HG02885 (cell line): ENCODE data around the gene GSTT2B.
"Not testable (repeated sequence)": the region's sequence is repeated elsewhere in the genome, so short reads cannot be mapped to it uniquely, and the experiment has no call there.

ENCODE experiments used
- ATAC-seq: cut with Tn5 transposase; IDR thresholded peaks from one replicate; pipeline ENCODE4 v1.9.1; 2021; ENCODE audit warnings: mild to moderate bottlenecking; ENCODE audit not compliant: unreplicated experiment, poor library complexity

The GSTT2B gene, protein sequence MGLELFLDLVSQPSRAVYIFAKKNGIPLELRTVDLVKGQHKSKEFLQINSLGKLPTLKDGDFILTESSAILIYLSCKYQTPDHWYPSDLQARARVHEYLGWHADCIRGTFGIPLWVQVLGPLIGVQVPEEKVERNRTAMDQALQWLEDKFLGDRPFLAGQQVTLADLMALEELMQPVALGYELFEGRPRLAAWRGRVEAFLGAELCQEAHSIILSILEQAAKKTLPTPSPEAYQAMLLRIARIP

DNA sequence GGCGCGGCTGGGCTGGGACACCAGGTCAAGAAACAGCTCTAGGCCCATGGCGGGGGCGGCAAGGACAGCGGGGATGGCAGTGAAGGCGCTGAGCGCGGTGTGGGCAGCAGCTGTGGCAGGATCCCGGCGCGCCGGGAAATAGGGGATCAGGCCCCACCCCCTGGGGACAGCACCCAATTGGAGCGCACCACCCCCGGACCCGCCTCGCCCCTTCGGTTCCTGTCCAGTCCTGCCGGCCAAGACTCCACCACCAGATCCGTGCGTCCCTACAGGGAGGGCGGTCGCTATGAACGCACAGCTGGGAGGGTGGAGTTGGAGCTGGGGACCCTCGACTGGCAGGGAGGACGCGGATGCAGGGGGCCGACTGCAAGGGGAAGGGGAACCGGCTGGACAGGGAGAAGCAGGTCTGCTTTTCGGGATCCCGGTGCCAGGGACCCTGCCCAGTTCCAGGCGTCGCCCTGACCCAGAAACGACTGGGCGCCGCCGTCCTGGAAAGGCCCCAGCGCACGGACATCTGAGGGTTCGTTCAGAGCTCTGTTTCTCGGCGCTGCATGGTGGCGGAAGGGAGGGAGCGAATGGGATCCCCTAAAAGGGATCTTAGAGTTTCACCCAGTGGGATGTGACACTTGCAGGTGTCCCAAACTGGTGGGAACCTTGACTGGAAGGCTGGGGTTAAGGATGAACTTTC is at the start of gene GSTT2B:
GSTT2B (minus strand) TSS at position 112 of the 688 bp plus-strand sequence; CDS start at position 48, 64 bp downstream.
- not testable (repeated sequence) for ATAC-seq

DNA sequence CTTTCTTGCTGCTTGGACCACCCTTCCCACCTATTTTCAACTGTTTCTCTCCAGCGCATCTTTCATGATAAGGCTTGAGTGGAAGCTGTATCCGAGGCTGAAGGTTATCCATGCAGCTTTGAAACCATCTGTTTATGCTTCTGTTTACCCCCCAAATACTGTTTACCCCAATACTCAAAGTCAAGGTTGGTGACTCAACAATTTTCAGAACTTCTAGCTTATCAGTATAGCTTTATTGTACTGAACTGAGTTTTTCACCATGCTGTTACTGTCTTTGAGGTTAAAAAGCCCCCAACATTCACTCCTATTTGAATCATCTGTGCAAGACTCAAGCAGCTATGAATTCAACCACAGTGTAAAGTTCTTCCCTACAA is 49.0 kb upstream of the GSTT2B start:
- no peak for ATAC-seq

DNA sequence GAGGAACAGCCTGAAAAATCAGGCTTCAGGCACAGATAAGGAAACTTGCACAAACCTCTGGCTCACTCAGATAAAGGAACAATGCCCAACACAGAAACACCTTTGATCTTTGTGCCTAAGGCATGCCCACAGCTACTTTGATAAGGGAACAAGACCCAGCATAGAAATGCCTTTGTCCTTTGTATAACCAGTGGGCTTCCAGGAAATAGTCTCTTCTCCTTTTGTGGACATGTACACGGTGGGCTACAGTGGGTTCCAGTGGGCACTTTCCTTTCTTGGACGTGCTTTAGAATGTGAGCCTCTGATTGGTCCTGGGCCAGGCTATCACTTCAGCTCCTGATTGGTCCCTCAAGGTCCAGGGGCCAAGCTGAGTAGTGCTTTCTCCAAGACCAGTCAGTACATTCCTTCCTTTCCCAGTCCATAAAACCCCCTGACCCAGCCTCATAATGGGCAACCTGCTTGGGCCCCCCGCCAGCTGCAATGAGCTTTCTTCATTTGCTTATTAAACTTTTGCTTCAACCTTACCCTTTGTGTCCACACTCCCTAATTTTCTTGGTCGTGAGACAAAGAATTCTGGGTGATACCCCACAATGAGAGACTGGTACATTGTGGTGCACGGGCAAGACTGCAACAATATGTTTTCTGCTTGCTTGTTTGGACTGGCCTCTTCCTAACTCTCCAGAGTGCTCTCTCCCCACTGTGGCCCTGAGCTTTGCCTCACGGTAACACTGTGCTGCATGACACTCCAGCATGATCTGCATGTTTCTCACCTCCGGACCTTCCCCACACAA is 48.4 kb upstream of the GSTT2B start:
- ATAC-seq: no peak

DNA sequence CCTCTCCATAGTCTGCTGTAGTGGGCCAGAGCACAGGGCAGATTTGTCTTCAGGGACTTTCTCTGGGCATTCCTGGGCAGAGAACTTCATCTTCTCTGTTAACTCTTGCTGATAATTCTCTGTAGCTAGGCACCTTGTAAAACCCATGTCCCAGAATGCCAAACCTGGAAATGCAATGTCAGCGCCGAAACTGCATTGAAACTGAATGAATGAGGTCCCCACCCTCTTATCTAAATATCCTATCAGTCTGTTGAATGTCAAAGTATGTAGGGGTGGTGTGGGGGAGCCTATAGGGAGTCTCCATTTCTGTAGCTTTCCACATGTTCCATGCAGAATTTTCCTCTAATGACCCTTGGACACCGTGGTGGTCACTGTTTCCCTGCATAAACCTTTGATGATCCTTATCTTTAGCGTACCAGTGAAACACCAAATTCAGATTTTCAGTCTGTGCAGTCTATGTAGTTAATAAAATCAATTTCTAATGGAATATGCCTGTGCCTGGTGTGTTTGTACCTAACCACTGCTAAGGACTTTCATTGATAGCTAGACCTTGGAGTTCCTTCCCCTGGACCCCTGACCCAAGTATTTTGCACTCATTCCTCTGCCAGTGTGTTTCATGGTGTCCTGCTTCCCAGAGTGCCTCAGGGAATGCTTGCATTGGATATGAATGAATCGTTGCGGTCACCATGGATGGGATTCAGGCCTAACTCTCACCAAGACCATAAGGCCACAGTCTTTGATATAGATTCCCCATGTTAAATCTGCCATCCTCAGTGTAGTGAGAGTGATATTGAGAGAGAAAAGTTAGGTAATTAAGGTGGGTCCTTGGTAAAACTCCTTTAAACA is 47.6 kb upstream of the GSTT2B start:
- no peak for ATAC-seq

DNA sequence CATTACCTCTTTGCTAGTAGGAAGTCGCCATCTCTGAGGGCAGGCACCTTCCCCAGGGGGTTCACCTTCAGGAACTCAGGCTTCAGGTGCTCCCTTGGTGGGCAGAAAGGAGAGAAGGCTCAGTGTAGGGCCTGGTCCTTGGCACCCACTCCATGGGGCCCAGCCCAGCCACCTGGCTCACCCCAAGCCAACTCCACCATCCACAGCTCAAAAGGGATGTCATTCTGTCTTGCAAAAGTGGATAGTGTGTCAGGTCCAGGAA is 47.0 kb upstream of the GSTT2B start:
- no peak for ATAC-seq

DNA sequence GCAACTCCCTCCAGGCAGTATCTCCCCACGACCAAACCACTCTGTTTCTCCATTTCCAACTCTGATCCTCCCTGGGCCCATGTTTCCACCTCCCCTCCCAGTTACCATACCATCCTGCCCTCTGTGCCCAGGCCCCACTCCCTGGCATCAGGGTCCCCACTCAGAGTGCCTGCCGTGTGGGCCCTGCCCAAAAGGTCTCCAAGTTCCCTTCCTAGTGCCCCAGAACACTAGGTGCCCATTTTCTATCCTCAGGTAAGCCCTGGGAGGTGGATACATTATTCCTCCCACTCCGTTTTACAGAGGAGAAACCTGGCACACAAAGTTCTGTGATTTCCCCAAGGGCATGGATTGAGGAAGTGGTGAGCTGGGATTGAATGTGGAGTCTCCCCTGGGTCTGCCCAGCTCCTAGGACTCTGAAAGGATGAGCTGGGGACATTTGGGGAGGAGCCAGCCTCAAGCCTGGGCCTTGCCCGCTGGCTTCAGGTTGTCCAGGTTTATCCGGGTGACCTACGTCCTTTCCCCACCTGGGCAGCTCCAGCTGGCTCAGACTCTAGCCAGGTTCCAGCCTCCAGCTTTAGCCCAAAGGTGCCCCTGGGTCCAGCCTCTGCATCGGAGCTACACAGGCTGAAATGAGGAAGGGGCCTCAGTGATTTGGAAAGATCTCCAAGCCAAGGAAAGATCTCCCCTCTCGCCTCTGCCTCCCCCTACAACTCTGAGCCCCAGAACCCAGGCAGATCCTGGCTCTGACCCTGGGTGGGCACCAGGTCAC is 46.4 kb upstream of the GSTT2B start:
- no peak for ATAC-seq

DNA sequence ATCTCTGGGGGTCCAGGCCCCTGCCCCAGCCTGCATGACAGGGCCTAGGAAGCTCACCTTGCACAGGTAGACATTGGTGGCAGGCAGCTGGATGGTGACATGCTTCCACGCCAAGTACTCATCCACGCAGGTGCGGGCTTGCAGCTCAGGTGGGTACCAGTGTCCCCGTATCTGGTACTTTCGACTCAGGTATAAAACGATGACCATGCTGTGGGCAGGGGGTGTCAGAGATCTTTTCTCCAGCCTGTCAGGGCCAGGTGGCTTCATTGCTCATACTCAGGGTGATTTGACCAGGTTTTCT is 45.9 kb upstream of the GSTT2B start:
- no peak for ATAC-seq

DNA sequence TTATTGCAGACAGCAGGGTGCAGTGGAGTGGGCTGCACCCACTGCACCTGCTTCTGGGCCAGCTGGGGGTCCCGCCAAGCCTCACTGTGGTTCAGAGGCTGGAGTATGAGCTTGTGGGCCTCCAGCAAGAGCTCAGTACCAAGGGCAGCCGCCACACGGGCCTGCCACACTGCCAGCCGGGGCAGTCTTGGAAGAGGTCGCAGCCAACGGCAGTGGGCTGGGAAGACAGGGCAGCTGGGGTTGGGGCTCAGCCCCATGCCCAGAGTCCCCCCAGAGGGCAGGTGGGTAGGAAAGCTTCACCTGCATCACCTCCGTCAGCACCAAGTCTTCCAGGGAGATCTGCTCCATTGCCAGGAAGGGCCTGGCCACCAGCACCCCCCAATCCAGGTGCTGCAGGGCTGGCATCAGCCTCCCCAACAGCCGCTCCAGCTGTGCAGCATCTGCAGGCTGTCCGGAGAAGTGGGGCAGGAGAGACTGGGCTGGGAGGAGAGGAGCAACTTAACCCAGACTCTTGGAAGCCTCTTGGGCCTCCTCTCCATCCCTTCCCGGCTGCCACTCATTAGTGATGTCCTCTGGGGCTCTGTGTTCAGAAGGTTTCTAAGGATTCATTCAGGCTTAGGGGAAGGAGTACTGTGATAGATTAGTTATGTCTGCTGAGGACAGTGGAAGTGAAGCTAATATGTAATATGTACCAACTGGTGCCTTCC is 45.4 kb upstream of the GSTT2B start:
- no peak for ATAC-seq

DNA sequence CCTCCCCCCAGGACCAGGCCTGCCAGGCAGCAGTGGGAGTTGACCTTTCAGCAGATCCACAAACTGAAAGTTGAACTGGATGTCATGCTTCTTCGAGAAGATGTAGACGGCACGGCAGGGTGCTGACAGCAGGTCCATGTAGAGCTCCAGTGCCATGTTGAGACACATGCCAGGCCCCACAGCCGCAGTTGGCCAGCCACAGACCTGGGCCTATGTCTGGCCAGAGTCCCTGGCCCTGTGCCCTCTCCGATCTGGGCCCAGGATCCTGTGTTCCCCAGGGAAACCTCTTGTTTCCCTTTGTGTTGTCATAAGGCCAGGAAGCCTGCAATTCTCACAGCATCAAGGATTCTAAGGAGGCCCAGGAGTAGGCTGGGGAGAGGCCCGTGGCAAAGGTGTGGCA is 44.2 kb upstream of the GSTT2B start, which contains the start of gene GSTT4:
GSTT4 (minus strand) TSS at position 253 of the 400 bp plus-strand sequence; CDS start at position 156, 97 bp downstream.
- no peak for ATAC-seq

DNA sequence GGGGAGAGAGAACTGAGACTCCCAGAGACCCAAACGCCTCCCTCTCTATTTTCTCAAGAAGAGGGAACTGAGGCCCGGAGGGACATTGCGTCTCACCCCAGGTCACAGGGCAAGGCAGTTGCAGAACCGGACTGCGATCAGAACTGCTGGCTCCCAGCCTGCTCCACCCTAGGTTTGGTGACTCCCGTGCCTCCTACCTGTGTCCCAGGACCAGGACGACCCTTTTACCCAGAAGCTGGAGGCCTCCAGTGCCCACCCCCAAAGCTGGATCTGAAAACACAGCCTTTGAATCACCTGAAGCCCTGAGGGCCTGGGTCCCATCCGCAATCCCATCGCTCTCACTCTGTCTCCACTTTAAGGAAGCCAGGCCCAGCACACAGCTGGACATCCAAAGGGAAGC is 42.9 kb upstream of the GSTT2B start:
- ATAC-seq: no peak

DNA sequence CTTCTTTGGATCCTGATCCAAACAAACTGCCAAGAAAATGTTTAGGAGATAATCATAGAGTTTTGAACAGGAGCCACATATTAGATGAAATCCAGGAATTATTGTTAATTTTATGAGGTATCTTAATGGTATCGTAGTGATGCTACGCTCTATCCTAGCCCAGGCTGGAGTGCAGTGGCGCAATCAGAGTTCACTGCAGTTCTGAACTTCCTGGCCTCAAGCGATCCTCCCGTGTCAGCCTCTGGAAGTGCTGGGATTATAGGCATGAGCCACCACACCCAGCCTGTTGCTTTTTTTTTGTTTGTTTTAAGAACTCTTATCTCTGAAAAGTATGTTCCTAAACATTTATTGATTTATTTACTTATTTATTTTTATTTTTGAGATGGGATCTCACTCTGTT is 41.9 kb upstream of the GSTT2B start:
- no peak for ATAC-seq

DNA sequence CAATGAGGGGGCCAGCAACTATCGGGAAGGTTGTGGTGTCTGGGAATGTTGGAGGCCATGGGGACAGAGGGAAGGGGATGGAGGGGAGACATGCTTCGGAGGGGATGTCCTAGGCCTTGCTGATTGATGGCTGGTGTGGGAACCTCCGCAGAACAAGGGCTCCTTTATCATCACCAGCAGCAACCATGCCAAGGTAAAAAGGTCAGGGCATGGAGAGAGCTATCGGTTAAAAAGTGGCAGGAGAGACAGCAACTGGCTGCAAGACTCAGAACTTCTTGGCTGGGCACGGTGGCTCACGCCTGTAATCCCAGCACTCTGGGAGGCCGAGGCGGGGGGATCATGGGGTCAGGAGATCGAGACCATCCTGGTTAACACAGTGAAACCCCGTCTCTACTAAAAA is 41.3 kb upstream of the GSTT2B start:
- no peak for ATAC-seq

DNA sequence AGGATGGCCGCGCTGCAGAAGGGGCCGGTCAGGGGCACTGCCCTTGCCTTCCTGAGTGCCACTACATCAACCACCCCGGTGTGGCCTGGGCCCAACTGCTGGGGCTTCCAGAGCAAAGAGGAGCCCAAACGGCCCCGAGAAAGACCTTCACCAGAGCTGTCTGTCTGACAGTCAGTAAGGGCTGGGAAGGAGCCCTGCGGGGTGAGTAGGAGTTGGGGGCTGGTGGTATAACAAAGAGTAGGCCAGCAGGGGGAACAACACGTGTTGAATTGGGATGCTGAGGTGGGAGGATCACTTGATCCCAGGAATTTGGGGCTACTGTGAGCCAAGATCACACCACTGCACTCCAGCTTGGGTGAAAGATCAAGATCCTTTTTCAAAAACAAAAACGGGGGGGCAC is 40.3 kb upstream of the GSTT2B start:
- ATAC-seq: no peak

DNA sequence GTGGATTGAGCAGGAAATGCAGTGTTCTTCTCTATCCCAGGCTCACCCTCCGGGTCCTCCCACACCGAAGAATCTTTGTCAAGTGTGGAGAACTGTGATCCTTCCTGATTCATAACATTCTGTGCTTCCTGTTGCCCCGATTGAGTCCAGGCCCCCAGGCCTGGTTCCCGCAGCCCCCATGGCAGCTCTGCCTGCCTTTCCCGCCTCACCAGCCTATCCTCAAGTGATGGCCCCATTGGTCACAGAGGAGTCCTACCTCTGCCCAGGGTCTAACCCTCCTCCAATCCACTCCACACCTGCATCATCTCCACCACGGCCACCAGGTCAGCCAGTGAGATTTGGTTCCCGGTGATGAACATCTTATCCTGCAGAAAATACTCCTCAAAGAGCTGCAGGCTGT is 38.8 kb upstream of the GSTT2B start:
- not testable (repeated sequence) for ATAC-seq

DNA sequence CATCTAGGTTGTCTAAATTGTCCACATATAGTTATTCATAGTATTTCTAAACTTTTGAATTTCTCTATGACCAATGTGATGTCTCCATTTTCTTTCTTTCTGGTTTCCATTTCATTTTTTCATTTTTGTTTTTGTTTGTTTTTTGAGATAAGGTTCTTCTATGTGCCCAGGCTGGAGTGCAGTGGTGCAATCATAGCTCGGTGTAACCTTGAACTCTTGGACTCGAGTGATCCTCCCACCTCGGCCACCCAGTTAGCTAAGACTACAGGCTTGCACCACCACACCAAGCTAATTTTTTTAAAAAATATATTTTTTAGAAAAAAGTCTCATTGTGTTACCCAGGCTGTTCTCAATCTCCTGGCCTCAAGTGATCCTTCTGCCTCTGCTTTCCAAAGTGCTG is 36.1 kb upstream of the GSTT2B start:
- ATAC-seq: no peak

DNA sequence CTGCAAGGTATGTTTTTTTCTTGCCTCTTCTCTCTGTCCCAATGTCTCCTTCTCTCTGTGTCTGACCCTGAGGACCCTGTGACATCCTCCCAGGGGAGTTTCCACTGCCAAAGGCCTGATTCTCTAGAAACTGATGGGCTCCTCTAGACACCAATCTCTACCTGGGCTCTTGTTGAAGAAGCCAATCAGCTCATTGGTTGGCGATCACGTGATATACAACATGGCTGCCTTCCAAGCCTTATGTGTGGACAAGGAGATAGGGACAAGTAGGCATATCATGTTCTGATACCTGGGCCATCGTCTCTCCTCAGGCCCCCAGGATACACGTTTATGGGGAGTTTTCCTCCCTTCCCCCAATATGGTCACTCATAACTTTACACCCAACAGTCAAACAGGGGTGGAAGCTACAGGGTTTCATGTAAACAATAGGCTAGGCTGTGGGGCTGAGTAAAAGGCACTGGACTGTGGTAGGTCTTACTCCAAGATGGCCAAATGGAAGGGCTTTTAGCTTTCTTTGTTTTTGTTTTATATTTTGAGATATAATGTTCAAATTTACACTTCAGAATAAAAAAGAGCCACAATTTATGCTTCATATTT is 32.7 kb upstream of the GSTT2B start:
- ATAC-seq: not testable (repeated sequence)

DNA sequence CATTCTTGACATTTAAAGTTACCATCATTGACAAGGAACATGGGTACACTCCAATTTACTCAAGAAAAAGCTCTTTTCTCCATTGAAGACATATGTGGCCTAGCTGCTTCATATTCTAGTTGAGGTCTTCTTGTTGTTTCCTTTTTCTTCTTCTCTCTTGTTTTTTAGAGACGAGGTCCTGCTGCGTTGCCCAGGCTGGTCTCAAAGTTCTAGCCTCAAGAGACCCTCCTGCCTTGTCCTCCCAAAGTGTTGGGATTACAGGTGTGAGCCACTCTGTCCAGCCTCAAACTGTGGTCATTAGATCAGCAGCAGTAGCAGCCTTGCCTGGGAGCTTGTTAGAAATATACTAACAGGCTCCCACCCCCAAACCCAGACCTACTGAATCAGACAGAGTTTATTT is 32.1 kb upstream of the GSTT2B start:
- ATAC-seq: not testable (repeated sequence)

DNA sequence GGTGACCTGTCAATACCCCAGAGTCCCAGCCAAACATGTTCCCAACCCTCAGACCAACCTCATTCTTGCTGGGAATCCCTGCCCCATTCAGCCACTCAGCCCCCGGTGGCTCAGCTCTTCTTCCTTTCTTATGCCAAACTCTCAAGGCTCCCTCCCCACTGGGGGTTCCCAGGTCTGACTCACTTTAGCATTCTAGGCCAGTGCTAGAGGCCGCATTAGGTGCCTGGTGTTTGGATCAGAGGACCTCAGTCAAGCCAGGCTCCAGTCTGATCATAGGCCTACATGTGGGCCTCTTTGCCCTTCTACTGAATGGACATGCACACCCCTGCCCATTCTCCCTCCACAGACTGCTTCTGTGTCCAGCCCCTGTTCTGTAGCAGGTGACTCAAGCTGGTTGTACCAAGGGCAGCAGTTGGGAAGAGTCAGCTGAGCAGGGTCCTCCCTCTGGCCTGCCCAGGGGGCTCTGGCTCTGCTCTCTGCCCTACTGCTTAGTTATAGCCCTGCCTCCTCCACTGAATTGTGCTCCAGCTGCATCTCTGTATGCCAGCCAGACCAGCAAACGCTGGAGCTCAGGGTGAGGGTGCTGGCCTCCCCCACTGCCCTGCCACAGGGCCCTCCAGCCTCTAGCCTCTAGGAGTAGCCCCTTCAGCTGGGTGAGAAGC is 28.7 kb upstream of the GSTT2B start:
- ATAC-seq: not testable (repeated sequence)
